ENCODE data around the gene MBTPS1.

- TF ChIP-seq CTCF (IDR thresholded peaks at IDR 0.05), result peak in 1 of 6 experiments; percentile 14
- TF ChIP-seq EP300 (IDR thresholded peaks at IDR 0.05), result no peak
- TF ChIP-seq POLR2A (IDR thresholded peaks at IDR 0.05), result no peak
- no peak for TF ChIP-seq POLR2AphosphoS5 (IDR thresholded peaks at IDR 0.05)
These were observed 27.9 kb downstream of the MBTPS1 start for GRCh38 chr16:84088695-84089395.

All from upper lobe of left lung (tissue), 4 donors.